A204.1 (cell line): ENCODE measurements around the gene SRXN1.

ENCODE experiments used
- FAIRE-seq: peaks from 2 replicates; lab custom pipeline; 2012; peaks lifted over from hg19 to GRCh38; lab: Jason Lieb, UNC

Gene SRXN1

GRCh38 chr20:634148-634925, 18.7 kb downstream of the SRXN1 start:
- no peak for FAIRE-seq

DNA sequence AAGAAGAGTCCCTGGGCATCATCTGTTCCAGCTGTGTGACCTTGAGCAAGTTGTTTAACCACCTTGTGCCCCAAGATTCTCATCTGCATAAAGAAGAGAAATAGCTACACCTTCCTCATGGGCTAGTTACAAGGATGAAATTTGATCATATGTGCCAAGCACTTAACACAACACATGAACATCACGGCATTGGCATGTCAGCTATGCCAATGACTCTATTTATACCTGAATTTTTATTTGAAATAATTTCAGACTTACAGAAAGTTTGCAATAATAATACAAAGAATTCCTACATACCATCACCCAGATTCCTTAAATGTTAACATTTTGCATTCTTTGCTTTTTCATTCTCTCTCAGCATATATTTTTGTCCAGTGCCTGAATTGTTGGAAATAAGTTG, 21.9 kb downstream of the SRXN1 start:
- no peak for FAIRE-seq

GRCh38 chr20:626579-626978, 26.4 kb downstream of the SRXN1 start:
- FAIRE-seq, result no peak

DNA sequence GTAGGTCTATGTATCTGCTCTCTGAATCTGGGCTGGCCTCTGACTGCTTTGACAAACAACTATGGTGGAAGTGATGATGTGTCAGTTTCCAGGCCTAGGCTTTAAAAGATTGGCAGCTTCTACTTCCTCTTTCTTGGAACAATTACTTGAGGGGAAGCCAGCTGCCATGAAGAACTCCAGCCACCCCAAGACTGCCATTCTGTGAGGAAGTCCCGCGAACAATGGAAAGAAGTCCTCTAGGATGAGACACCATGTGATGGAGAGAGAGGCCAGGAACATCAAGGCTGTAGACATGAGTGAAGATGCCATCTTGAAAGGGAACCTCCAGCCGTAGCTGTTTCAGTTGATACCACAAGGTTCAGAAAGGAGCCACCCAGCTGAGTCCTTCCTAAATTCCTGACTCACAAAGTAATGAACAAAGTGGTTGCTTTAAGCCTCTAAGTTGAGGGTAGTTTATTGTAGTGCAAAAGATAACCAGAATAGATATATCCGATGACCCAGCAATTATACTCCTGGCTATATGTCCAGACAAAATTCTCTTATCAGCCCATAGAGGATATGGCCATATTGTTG, 27.6 kb downstream of the SRXN1 start:
- FAIRE-seq, result no peak

- FAIRE-seq, result no peak
Measured at GRCh38 chr20:623704-624103, 29.3 kb downstream of the SRXN1 start.

GRCh38 chr20:623021-623420, 30.0 kb downstream of the SRXN1 start:
- no peak for FAIRE-seq

DNA sequence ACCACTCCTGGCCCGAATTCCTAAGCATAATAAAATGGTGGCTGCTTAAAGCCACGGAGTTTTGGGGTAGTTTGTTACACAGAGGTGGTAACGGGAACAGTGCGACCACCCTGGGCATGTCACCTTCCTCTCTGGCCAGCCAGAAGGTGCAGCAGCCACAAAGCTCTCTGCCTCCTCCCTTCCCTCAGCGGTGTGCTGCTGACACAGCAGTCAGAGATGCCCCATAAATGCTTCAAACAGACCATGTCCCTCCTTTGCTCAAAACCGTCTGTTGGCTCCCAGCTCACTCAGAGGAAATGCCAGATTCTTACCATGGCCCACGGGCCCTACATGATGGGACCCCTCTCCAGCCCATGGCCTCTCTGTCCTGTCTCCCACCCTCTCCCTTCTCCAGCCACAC, 30.8 kb downstream of the SRXN1 start:
- FAIRE-seq, result no peak

- FAIRE-seq, result no peak
Measured at GRCh38 chr20:621125-621756, 31.8 kb downstream of the SRXN1 start.

DNA sequence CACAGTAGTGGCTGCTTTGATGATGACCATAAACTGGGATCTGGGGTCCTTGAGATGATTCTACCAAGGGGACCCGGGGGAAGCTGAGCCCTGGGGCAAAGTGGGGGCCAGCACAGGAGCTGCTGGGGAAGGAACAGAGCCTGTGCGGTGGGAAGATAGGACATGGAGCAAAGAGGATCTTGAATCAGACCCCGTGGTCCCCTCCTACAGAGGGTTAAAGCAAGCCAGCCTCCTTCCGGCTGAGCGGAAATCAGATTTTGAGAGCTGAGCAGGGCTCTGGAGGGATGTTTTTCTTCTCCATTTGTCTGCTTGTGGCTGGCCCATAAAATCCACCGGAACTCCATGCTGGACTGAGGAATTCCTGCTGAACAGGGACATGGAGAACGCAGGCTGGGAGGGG, 32.8 kb downstream of the SRXN1 start:
- FAIRE-seq, result no peak

- FAIRE-seq, result no peak
Measured at GRCh38 chr20:618980-619379, 34.0 kb downstream of the SRXN1 start.

GRCh38 chr20:617934-618690, 34.9 kb downstream of the SRXN1 start:
- no peak for FAIRE-seq

- FAIRE-seq, result no peak
Measured at GRCh38 chr20:615514-615913, 37.5 kb downstream of the SRXN1 start.

GRCh38 chr20:611843-612185, 41.2 kb downstream of the SRXN1 start:
- FAIRE-seq, result no peak

GRCh38 chr20:611047-611842, 41.8 kb downstream of the SRXN1 start:
- FAIRE-seq, result no peak

DNA sequence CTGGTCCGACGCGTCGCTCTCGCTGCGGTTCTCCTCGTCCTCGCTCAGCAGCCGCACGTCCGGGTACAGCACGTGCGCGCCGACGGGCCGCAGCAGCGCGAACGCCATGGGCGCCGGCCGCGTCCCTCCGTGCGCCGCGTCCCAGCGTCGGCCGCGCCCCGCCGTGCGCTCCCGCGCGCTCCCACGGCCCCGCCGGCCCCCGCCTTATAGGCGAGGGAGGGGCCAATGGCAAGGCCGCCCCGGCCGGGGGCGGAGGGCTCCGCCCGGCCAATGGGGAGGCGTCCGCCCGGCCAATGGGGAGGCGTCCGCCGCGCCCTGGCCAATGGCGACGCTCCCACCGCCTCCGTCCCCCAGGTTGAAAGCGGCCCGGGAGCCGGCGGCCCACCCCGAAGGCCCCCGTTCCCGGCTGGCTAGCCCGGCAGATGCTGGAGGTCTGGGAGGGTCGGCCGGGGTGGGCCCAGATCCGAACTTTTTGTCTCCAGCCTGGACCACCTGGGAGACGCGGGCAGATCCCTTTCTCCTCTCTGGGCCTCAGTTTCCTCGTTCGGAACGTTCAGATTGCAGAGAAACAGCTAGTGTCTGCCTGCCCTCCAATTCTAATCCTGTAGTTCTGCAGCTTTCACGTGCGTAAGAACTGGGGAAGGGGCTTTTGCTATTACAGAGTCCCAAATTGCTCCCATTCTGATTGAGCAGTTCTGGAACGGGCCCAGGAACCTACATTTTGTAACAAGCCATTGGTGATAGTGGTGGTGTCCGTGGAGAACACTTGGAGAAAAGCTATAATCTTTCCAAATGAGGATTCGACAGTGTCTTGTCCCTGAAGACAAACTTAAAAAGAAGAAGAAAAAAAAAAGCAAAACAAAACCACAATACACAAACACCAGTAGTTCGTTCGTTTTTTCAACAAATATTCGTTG, 42.6 kb downstream of the SRXN1 start, which contains the start of gene TCF15:
TCF15 (minus strand) TSS at position 180 of the 917 bp plus-strand sequence; CDS start at position 108, 72 bp downstream.
- no peak for FAIRE-seq

DNA sequence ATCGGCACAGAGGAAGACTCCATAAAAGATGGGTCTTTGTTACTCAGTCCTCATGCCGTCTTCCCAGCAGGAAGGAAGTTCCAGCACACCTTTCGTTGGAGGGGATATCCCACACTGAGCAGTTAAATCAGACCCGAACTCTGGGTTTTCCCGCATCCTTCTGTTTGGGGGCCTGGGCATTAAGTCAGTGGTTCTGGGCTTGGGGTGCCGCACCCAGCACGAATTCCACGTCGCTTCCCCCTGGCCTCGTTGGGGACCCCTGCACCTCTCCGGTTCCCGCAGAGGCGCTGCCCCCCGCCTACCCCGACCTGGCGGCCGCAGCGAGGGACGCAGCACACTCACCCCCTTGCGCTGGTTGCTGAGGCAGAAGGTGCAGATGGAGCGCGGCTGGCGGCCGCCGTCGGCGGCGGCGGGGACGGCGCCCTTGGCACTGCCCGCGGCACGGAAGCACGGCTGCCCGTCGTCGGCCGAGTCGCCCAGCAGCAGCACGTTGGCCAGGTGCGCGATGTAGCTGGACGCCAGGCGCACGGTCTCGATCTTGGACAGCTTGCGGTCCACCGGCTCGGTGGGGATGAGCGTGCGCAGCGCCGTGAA, 43.5 kb downstream of the SRXN1 start:
- no peak for FAIRE-seq

DNA sequence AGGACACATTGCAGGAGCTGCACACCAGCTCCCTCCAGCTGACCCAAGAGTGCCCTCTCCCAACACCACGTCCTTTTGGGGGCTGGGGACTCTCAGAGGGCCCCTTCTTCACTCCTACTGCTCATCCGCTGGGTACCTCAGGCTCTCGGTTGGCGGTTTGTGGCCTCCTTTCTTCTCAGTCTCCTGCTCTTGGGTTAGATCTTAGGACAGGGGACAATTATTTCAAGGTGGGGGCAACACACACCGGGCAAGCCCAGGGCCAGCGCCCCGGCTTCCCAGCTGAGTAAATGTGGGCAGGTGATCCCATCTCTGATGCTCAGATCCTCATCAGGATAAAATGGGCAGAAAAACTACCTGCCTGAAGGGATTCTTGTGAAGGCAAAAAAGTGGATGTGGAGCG, 44.0 kb downstream of the SRXN1 start:
- no peak for FAIRE-seq

DNA sequence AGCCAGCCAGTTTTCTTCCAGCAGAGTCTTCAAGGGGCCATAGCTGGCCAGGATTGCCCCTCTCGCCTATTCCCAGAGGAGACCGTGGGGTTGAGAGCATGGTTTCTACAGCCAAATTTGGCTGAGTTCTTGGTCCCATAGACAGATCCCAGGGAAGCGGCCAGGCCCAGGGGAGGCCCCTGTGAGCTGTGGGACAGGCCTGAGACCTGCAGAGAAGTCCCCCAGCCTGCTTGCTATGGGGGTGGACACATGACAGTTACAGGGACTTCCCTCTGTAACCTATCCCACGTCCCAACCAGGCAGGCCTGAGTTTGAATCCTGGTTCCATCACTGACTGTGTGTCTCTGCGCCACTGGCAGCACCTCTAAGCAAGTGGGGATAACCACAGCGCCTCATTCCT, 45.5 kb downstream of the SRXN1 start:
- no peak for FAIRE-seq

- FAIRE-seq, result no peak
Measured at GRCh38 chr20:605237-605636, 47.8 kb downstream of the SRXN1 start.

- FAIRE-seq, result no peak
Measured at GRCh38 chr20:603116-603640, 49.8 kb downstream of the SRXN1 start.
